Gastroesophageal sphincter (tissue), 3 donors: ENCODE data around the gene FRMPD4.

Experiments
- POLR2AphosphoS5 ChIP-seq: sonication (generic); formaldehyde crosslinking; IDR thresholded peaks from one replicate; pipeline ENCODE4 v1.6.1; 2017; ENCODE audit warnings: antibody characterized with exemption
- TF ChIP-seq, protein P1 (sequence below), 4 experiments: fragments of 200-600 bp in 2 of 4; fragments of 450-650 bp in 2 of 4; sonication (generic) in 1 of 4; IDR thresholded peaks; one replicate each; pipeline ENCODE4 v1.5.1; 2017 to 2019; ENCODE audit warnings: antibody characterized with exemption in 4 of 4, mild to moderate bottlenecking in 2 of 4, moderate library complexity in 2 of 4

DNA sequence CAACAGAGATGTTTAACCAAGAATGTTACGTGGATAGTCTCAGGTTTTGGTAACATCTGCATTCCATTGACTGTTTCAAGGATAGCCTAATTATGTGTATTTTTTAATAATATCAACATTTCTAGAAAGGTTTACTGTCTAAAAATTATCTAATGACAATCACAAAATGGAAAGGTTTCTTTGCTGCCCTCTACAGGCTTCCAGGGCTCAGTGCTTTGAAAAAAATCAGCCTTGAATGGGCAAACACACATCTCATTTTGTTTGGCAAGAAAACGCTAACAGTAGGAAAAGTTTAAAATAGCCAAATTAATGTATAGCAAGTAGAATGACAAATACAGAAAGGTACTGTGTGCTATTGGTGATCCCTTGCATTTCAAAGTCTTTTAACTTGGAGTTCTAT lies 429.6 kb downstream of the FRMPD4 start:
- TF ChIP-seq, protein P1, sequence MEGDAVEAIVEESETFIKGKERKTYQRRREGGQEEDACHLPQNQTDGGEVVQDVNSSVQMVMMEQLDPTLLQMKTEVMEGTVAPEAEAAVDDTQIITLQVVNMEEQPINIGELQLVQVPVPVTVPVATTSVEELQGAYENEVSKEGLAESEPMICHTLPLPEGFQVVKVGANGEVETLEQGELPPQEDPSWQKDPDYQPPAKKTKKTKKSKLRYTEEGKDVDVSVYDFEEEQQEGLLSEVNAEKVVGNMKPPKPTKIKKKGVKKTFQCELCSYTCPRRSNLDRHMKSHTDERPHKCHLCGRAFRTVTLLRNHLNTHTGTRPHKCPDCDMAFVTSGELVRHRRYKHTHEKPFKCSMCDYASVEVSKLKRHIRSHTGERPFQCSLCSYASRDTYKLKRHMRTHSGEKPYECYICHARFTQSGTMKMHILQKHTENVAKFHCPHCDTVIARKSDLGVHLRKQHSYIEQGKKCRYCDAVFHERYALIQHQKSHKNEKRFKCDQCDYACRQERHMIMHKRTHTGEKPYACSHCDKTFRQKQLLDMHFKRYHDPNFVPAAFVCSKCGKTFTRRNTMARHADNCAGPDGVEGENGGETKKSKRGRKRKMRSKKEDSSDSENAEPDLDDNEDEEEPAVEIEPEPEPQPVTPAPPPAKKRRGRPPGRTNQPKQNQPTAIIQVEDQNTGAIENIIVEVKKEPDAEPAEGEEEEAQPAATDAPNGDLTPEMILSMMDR (IDR thresholded peaks at IDR 0.05) = peak in 1 of 4 experiments; percentile 47
- no peak for TF ChIP-seq POLR2AphosphoS5
